HEK293 (cell line): Measurements from ENCODE around the gene THAP4.

Source experiments
- CTCF ChIA-PET: fragments of 350-600 bp; formaldehyde crosslinking; extraction: SDS; loops from one replicate; lab custom pipeline; 2021; ENCODE audit warnings: antibody characterized with exemption; lab: Yijun Ruan, JAX
- POLR2A ChIA-PET: fragments of 300-600 bp; formaldehyde crosslinking; extraction: SDS; loops from one replicate; lab custom pipeline; 2020; ENCODE audit warnings: antibody characterized with exemption, inconsistent platforms; lab: Yijun Ruan, JAX
- H3K27ac ChIP-seq: fragments of 200-500 bp; sonication (Bioruptor generic); 2 replicates; pipeline ENCODE4 v1.5.1; 2014; ENCODE audit warnings: low read depth, low read length, control low read depth, inconsistent platforms; ENCODE audit errors: extremely low read depth
- H3K36me3 ChIP-seq, 2 experiments: fragments of 200-500 bp in 1 of 2; sonication (Bioruptor generic) in 1 of 2; 1 replicate in 1 of 2; 2 replicates in 1 of 2; pipeline ENCODE4 v1.5.1; 2014 to 2017; ENCODE audit warnings: inconsistent platforms in 2 of 2, low read length in 2 of 2; ENCODE audit not compliant: control insufficient read depth in 2 of 2, insufficient read depth in 1 of 2
- H3K4me1 ChIP-seq: fragments of 200-500 bp; sonication (Bioruptor generic); 2 replicates; pipeline ENCODE4 v1.5.1; 2014; ENCODE audit warnings: mild to moderate bottlenecking, low read length, inconsistent platforms; ENCODE audit not compliant: control insufficient read depth, insufficient read depth
- H3K4me3 ChIP-seq: 2 replicates; pipeline ENCODE4 v1.5.1; 2011; ENCODE audit warnings: low read depth, mild to moderate bottlenecking, control low read depth, low read length, moderate library complexity
- H3K9me3 ChIP-seq: fragments of 200-500 bp; sonication (Bioruptor generic); 2 replicates; pipeline ENCODE4 v1.5.1; 2014; ENCODE audit warnings: low read depth, low read length, inconsistent platforms; ENCODE audit not compliant: control insufficient read depth, insufficient read depth
- GLI4 ChIP-seq: fragments of 450-650 bp; formaldehyde crosslinking; IDR thresholded peaks from 2 replicates; pipeline ENCODE4 v1.5.1; 2016; ENCODE audit warnings: missing biosample characterization, missing genetic modification characterization
- HIC1 ChIP-seq: fragments of 450-650 bp; formaldehyde crosslinking; IDR thresholded peaks from 2 replicates; pipeline ENCODE4 v1.5.1; 2016; ENCODE audit warnings: missing biosample characterization, missing genetic modification characterization
- KLF8 ChIP-seq: fragments of 450-650 bp; formaldehyde crosslinking; IDR thresholded peaks from 2 replicates; pipeline ENCODE4 v1.5.1; 2016; ENCODE audit warnings: missing biosample characterization, missing genetic modification characterization
- PBX3 ChIP-seq: sonication (generic); formaldehyde crosslinking; IDR thresholded peaks from 2 replicates; pipeline ENCODE4 v1.8.1; 2022; ENCODE audit warnings: mild to moderate bottlenecking, moderate library complexity, missing genetic modification reagents
- PRDM10 ChIP-seq: fragments of 450-650 bp; formaldehyde crosslinking; IDR thresholded peaks from 2 replicates; pipeline ENCODE4 v1.5.1; 2016; ENCODE audit warnings: missing biosample characterization, missing genetic modification characterization
- REST ChIP-seq: fragments of 450-650 bp; formaldehyde crosslinking; IDR thresholded peaks from 2 replicates; pipeline ENCODE4 v1.5.1; 2016; ENCODE audit warnings: missing biosample characterization, missing genetic modification characterization
- SP2 ChIP-seq: fragments of 450-650 bp; formaldehyde crosslinking; IDR thresholded peaks from 2 replicates; pipeline ENCODE4 v1.5.1; 2016; ENCODE audit warnings: missing biosample characterization, missing genetic modification characterization
- WT1 ChIP-seq: fragments of 450-650 bp; formaldehyde crosslinking; IDR thresholded peaks from 2 replicates; pipeline ENCODE4 v1.5.1; 2016; ENCODE audit warnings: missing biosample characterization, missing genetic modification characterization
- ZBTB20 ChIP-seq: fragments of 450-650 bp; formaldehyde crosslinking; IDR thresholded peaks from 2 replicates; pipeline ENCODE4 v1.5.1; 2016; ENCODE audit warnings: missing biosample characterization, missing genetic modification characterization
- ZBTB26 ChIP-seq: fragments of 450-650 bp; formaldehyde crosslinking; optimal IDR thresholded peaks from 2 replicates; pipeline ENCODE3; 2016; ENCODE audit warnings: missing biosample characterization, mild to moderate bottlenecking, missing genetic modification characterization
- ZNF223 ChIP-seq: fragments of 450-650 bp; formaldehyde crosslinking; IDR thresholded peaks from 2 replicates; pipeline ENCODE4 v1.5.1; 2016; ENCODE audit warnings: missing biosample characterization, missing genetic modification characterization
- ZNF335 ChIP-seq: fragments of 450-650 bp; formaldehyde crosslinking; conservative IDR thresholded peaks from 2 replicates; pipeline ENCODE4 v1.5.1; 2016; ENCODE audit warnings: missing biosample characterization, missing genetic modification characterization
- ZNF404 ChIP-seq: fragments of 450-650 bp; formaldehyde crosslinking; IDR thresholded peaks from 2 replicates; pipeline ENCODE4 v1.5.1; 2017; ENCODE audit warnings: missing biosample characterization, missing genetic modification characterization
- ZNF626 ChIP-seq: fragments of 450-650 bp; sonication (Bioruptor Pico); formaldehyde crosslinking; IDR thresholded peaks from 2 replicates; pipeline ENCODE4 v1.5.1; 2018; ENCODE audit warnings: missing biosample characterization, missing genetic modification characterization, inconsistent platforms
- ZNF645 ChIP-seq: fragments of 450-650 bp; formaldehyde crosslinking; IDR thresholded peaks from 2 replicates; pipeline ENCODE4; 2016; ENCODE audit warnings: missing biosample characterization, missing genetic modification characterization
- ZNF660 ChIP-seq: fragments of 450-650 bp; IDR thresholded peaks from 2 replicates; pipeline ENCODE4 v1.5.1; 2018; ENCODE audit warnings: missing biosample characterization, mild to moderate bottlenecking, missing genetic modification characterization
- ZNF830 ChIP-seq: fragments of 450-650 bp; IDR thresholded peaks from 2 replicates; pipeline ENCODE4 v1.5.0; 2018; ENCODE audit warnings: missing biosample characterization, missing genetic modification characterization, low read depth, mild to moderate bottlenecking, moderate library complexity

Gene THAP4

GRCh38 chr2:241637795-241638660, 1.1 kb upstream of the THAP4 start:
- Histone ChIP-seq H3K9me3 (no peaks in the 10 kb centered on the region), H3K4me1 (no peaks in the 10 kb centered on the region), H3K36me3 (peaks cover 0 to 44% of the 10 kb centered on the region in 2 experiments; a peak in 2 of 3 replicates), H3K27ac (peak overlapping the region; percentile 97), H3K4me3 (peak overlapping the region; percentile 97)
- CTCF ChIA-PET, result interaction anchor here (1.4 to 1.7 kb wide), 3 partner anchors 9 to 27 kb away, joined by 4 to 5 read pairs (median 4); no protein-coding TSS in a partner anchor
- TF ChIP-seq ZNF335 (tag by site-specific recombination), result peak; percentile 65
- 0 out of 2 replicates have a peak, but pooled peaks have one; percentile 14 for TF ChIP-seq ZBTB20
- TF ChIP-seq WT1 (tag by site-specific recombination), result no peak
- TF ChIP-seq GLI4, result no peak
- peak; percentile 34; the same call in 1 of the 2 replicates for TF ChIP-seq PBX3 (CRISPR knock-in tag)
- 0 out of 2 replicates have a peak, but pooled peaks have one; percentile 1 for TF ChIP-seq SP2
- peak; percentile 31 for TF ChIP-seq ZBTB26 (tag by site-specific recombination)
- POLR2A ChIA-PET, result interaction anchor here (0.6 to 2.5 kb wide), 5 partner anchors 25 to 1052 kb away, joined by 3 to 17 read pairs (median 3); partner anchors contain the start of genes CAPN10 and DTYMK

- POLR2A ChIA-PET, result interaction anchor here (0.6 to 2.5 kb wide), 4 partner anchors 12 to 52 kb away, joined by 3 to 17 read pairs (median 3); partner anchors contain the start of gene DTYMK
- TF ChIP-seq PRDM10 (no peak), KLF8 (peak; percentile 28; the same call in 1 of the 2 replicates), HIC1 (tag by site-specific recombination) (no peak), ZNF335 (tag by site-specific recombination) (peak; percentile 82), ZBTB20 (peak; percentile 89), ZNF626 (no peak), ZNF660 (no peak), ZNF645 (tag by site-specific recombination) (no peak), ZNF404 (tag by site-specific recombination) (no peak), ZNF830 (no peak), ZNF223 (no peak), REST (tag by site-specific recombination) (no peak)
These were observed 558 bp downstream of the THAP4 start for GRCh38 chr2:241636182-241637017.

More at GRCh38 chr2:241636182-241637017, 558 bp downstream of the THAP4 start:
- Histone ChIP-seq H3K36me3 (peaks cover 10 to 60% of the 10 kb centered on the region in 2 experiments; a peak in 2 of 3 replicates), H3K4me3 (peak overlapping the region; percentile 97), H3K4me1 (no peaks in the 10 kb centered on the region), H3K9me3 (no peaks in the 10 kb centered on the region), H3K27ac (peak overlapping the region; percentile 97)
- CTCF ChIA-PET, result no interaction called here
